IMR-90 (cell line): Measurements from ENCODE around the gene CLASP1. TPM values are rescaled to one million over a fixed set of nuclear protein-coding genes. Genes with fewer than 3 reads are reported as not detected.

Experiments used
- ATAC-seq: fragments of 200-7000 bp; cut with Tn5 transposase; 2 replicates; pipeline ENCODE4 v1.9.1; 2020; ENCODE audit warnings: low read depth, mild to moderate bottlenecking, moderate library complexity
- BruUV-seq: library from RNA; stranded (reverse); fragments of 400-500 nt; replicated peaks from 2 replicates; lab custom pipeline; 2021; lab: Mats Ljungman, UMichigan
- CTCF ChIA-PET: fragments of 300-600 bp; formaldehyde crosslinking; extraction: SDS; loops from one replicate; lab custom pipeline; 2021; ENCODE audit warnings: antibody characterized with exemption; lab: Yijun Ruan, JAX
- POLR2A ChIA-PET: fragments of 300-600 bp; sonication (Branson Sonifier 250); formaldehyde crosslinking; loops from one replicate; lab custom pipeline; 2022; ENCODE audit warnings: antibody characterized with exemption; ENCODE audit not compliant: unreplicated experiment; lab: Charles Lee
- DNase-seq: peaks from one replicate; pipeline ENCODE4 v3.0.0; 2013
- H2AFZ ChIP-seq: replicated peaks from 2 replicates; pipeline ENCODE3; 2013; ENCODE audit warnings: low read length, mild to moderate bottlenecking; ENCODE audit not compliant: poor library complexity
- H2AK5ac ChIP-seq: 2 replicates; pipeline ENCODE4 v1.6.1; 2013; ENCODE audit warnings: low read depth, low read length, inconsistent platforms
- H2AK9ac ChIP-seq: replicated peaks from 2 replicates; pipeline ENCODE3; 2013; ENCODE audit warnings: mild to moderate bottlenecking, low read depth, low read length, moderate library complexity; ENCODE audit not compliant: poor library complexity
- H2BK120ac ChIP-seq: 2 replicates; pipeline ENCODE4 v1.6.1; 2013; ENCODE audit warnings: low read depth, low read length, inconsistent platforms
- H2BK15ac ChIP-seq: 3 replicates; pipeline ENCODE4 v1.6.1; 2013; ENCODE audit warnings: low read depth, low read length, inconsistent platforms
- H2BK20ac ChIP-seq: 2 replicates; pipeline ENCODE4 v1.6.1; 2013; ENCODE audit warnings: low read depth, mild to moderate bottlenecking, inconsistent platforms, low read length, moderate library complexity
- H2BK5ac ChIP-seq: 2 replicates; pipeline ENCODE4 v1.6.1; 2013; ENCODE audit warnings: mild to moderate bottlenecking, low read depth, low read length, inconsistent platforms; ENCODE audit not compliant: poor library complexity, severe bottlenecking
- H3K14ac ChIP-seq: replicated peaks from 2 replicates; pipeline ENCODE4 v1.6.1; 2013; ENCODE audit warnings: low read depth, low read length, inconsistent platforms
- H3K18ac ChIP-seq: 2 replicates; pipeline ENCODE4 v1.6.1; 2013; ENCODE audit warnings: low read depth, low read length, control low read depth
- H3K23ac ChIP-seq: 2 replicates; pipeline ENCODE4 v1.6.1; 2013; ENCODE audit warnings: low read depth, low read length, inconsistent platforms
- H3K27ac ChIP-seq: 2 replicates; pipeline ENCODE4 v1.5.1; 2013; ENCODE audit warnings: mild to moderate bottlenecking, control low read depth, low read length; ENCODE audit not compliant: insufficient read depth
- H3K27me3 ChIP-seq: 2 replicates; pipeline ENCODE4 v1.6.1; 2013; ENCODE audit warnings: low read length; ENCODE audit not compliant: control insufficient read depth, insufficient read depth
- H3K36me3 ChIP-seq: 2 replicates; pipeline ENCODE4 v1.6.1; 2013; ENCODE audit warnings: low read length, mixed read lengths; ENCODE audit not compliant: control insufficient read depth, insufficient read depth
- H3K4ac ChIP-seq: 2 replicates; pipeline ENCODE4 v1.6.1; 2013; ENCODE audit warnings: low read depth, low read length, inconsistent platforms
- H3K4me1 ChIP-seq: 2 replicates; pipeline ENCODE4 v1.6.1; 2013; ENCODE audit warnings: low read length, mixed read lengths; ENCODE audit not compliant: control insufficient read depth, insufficient read depth
- H3K4me2 ChIP-seq: 2 replicates; pipeline ENCODE4 v1.6.1; 2013; ENCODE audit warnings: low read depth, mild to moderate bottlenecking, control low read depth, low read length, moderate library complexity
- H3K4me3 ChIP-seq: 2 replicates; pipeline ENCODE4 v1.5.1; 2013; ENCODE audit warnings: low read depth, mild to moderate bottlenecking, control low read depth, low read length, moderate library complexity; ENCODE audit not compliant: insufficient read depth
- H3K56ac ChIP-seq: 2 replicates; pipeline ENCODE4 v1.6.1; 2013; ENCODE audit warnings: low read length, inconsistent platforms; ENCODE audit not compliant: insufficient read depth; ENCODE audit errors: extremely low read depth
- H3K79me1 ChIP-seq, 2 experiments: 2 replicates each; pipeline ENCODE4 v1.6.1; 2013; ENCODE audit warnings: low read length in 2 of 2, inconsistent platforms in 1 of 2, low read depth in 1 of 2
- H3K9ac ChIP-seq: 2 replicates; pipeline ENCODE4 v1.6.1; 2013; ENCODE audit warnings: low read depth, low read length, control low read depth
- H3K9me1 ChIP-seq: 2 replicates; pipeline ENCODE4 v1.6.1; 2013; ENCODE audit warnings: low read length, inconsistent platforms; ENCODE audit not compliant: insufficient read depth
- H3K9me3 ChIP-seq: 2 replicates; pipeline ENCODE4 v1.6.1; 2013; ENCODE audit warnings: low read length; ENCODE audit not compliant: control insufficient read depth, insufficient read depth
- H4K20me1 ChIP-seq: 2 replicates; pipeline ENCODE4 v1.6.1; 2013; ENCODE audit warnings: low read length, inconsistent platforms; ENCODE audit not compliant: insufficient read depth
- H4K5ac ChIP-seq: 2 replicates; pipeline ENCODE4 v1.6.1; 2013; ENCODE audit warnings: mild to moderate bottlenecking, low read depth, low read length, control low read depth
- H4K8ac ChIP-seq, 2 experiments: 2 replicates each; pipeline ENCODE4 v1.6.1; 2013; ENCODE audit warnings: low read depth in 2 of 2, low read length in 2 of 2, control low read depth in 1 of 2, inconsistent platforms in 1 of 2
- H4K91ac ChIP-seq: 2 replicates; pipeline ENCODE4 v1.6.1; 2013; ENCODE audit warnings: low read depth, low read length, inconsistent platforms; ENCODE audit not compliant: insufficient read depth
- CEBPB ChIP-seq: IDR thresholded peaks from 2 replicates; pipeline ENCODE4 v1.6.1; 2012; ENCODE audit warnings: low read depth, low read length, improper control_type of control experiment
- FOS ChIP-seq: fragments of 150-350 bp; IDR thresholded peaks from 2 replicates; pipeline ENCODE4 v1.6.1; 2016; ENCODE audit warnings: low read depth, low read length
- MAZ ChIP-seq: IDR thresholded peaks from 2 replicates; pipeline ENCODE4 v1.6.1; 2012; ENCODE audit warnings: low read depth, mild to moderate bottlenecking, low read length, improper control_type of control experiment, moderate library complexity, borderline replicate concordance
- MXI1 ChIP-seq: IDR thresholded peaks from 2 replicates; pipeline ENCODE4 v1.6.1; 2012; ENCODE audit warnings: low read depth, mild to moderate bottlenecking, low read length, moderate library complexity, borderline replicate concordance
- NFE2L2 ChIP-seq: fragments of 150-350 bp; IDR thresholded peaks from 2 replicates; pipeline ENCODE4 v1.6.1; 2016; ENCODE audit warnings: low read depth, mild to moderate bottlenecking, low read length
- RCOR1 ChIP-seq: IDR thresholded peaks from 2 replicates; pipeline ENCODE4 v1.6.1; 2012; ENCODE audit warnings: mild to moderate bottlenecking, low read length, improper control_type of control experiment; ENCODE audit not compliant: insufficient replicate concordance
- WGBS, 2 experiments: methylation state at CpG; one replicate each; pipeline versions ENCODE4 v1.1.5 to v1.1.7; 2013; ENCODE audit warnings: missing lambda C conversion rate in 2 of 2; ENCODE audit not compliant: insufficient read length in 1 of 2; ENCODE audit errors: extremely low coverage in 2 of 2; 5-methylcytosine and 5-hydroxymethylcytosine counted together
- dilution Hi-C: fragments of 300-500 bp; cut with HindIII; formaldehyde crosslinking; loops from one replicate; pipeline ENCODE4 v1.14.3; 2018; ENCODE audit warnings: low sequenced_read_pairs; ENCODE audit not compliant: unreplicated experiment
- in situ Hi-C: fragments of 300-500 bp; cut with MboI; formaldehyde crosslinking; loops from 3 replicates; pipeline ENCODE4 v1.14.3; 2019; ENCODE audit warnings: low sequenced_read_pairs, inconsistent platforms, mixed read lengths
- intact Hi-C: fragments of 100-400 bp; cut with micrococcal nuclease; formaldehyde crosslinking; loops from 2 replicates; pipeline ENCODE4 v1.10.0; 2022
- polyA plus RNA-seq, 3 experiments: library from polyadenylated mRNA; depleted of rRNA; stranded (reverse); fragments of >200 nt; gene quantifications; 2 replicates each; pipeline ENCODE4 v1.2.3, GENCODE V29; 2012; ENCODE audit warnings: low replicate concordance in 1 of 3
- total RNA-seq: library from RNA; depleted of rRNA; stranded (reverse); fragments of >200 nt; gene quantifications from 2 replicates; pipeline ENCODE4 v1.2.3, GENCODE V29; 2012

The CLASP1 gene
- total and polyA plus RNA-seq, 2 of the 4 experiments (the other 2 are of a cell fraction) = 12.3 to 33.7 TPM

GRCh38 chr2:121653035-121653434 lies 3.8 kb upstream of the CLASP1 start:
- no peak overlapping the region for H4K8ac ChIP-seq
- no peak overlapping the region for H2BK15ac ChIP-seq
- dilution Hi-C loops = no loop called here
- no peak for ATAC-seq
- no peak overlapping the region for H3K4me2 ChIP-seq
- no peaks in the 10 kb centered on the region; the same call in 1 of the 2 replicates for H3K9me1 ChIP-seq
- no peak overlapping the region for H2AFZ ChIP-seq
- no peak overlapping the region for H3K23ac ChIP-seq
- no peak for DNase-seq
- no CpG with 5 or more reads among the region's 1 CpG for WGBS, 2 experiments
- TF ChIP-seq MAZ (no peak), FOS (no peak), RCOR1 (no peak), NFE2L2 (no peak), MXI1 (no peak), CEBPB (no peak)
- no peak overlapping the region for H3K9ac ChIP-seq
- H3K18ac ChIP-seq = no peak overlapping the region
- H3K4ac ChIP-seq = no peak overlapping the region
- intact Hi-C loops = loop anchor here (5.0 kb wide), 1 partner anchor 44 kb away; no protein-coding TSS in a partner anchor
- no peaks in the 10 kb centered on the region for H4K20me1 ChIP-seq
- H3K27me3 ChIP-seq = no peaks in the 10 kb centered on the region
- no peaks in the 10 kb centered on the region for H3K9me3 ChIP-seq
- H2AK9ac ChIP-seq = no peak overlapping the region
- no peak overlapping the region for H3K4me3 ChIP-seq
- H2BK20ac ChIP-seq = no peak overlapping the region
- H3K36me3 ChIP-seq = no peaks in the 10 kb centered on the region
- H4K5ac ChIP-seq = no peak overlapping the region
- no peak overlapping the region for H3K14ac ChIP-seq
- H3K4me1 ChIP-seq = no peaks in the 10 kb centered on the region; the same call in 1 of the 2 replicates
- H3K56ac ChIP-seq = no peak overlapping the region
- H3K79me1 ChIP-seq = peaks cover 9 to 41% of the 10 kb centered on the region in 2 experiments
- CTCF ChIA-PET = no interaction called here
- POLR2A ChIA-PET = no interaction called here
- H2BK5ac ChIP-seq = no peak overlapping the region
- BruUV-seq = no TSS peak
- no peak overlapping the region for H4K91ac ChIP-seq
- no peak overlapping the region for H2BK120ac ChIP-seq
- no peak overlapping the region for H2AK5ac ChIP-seq
- no peak overlapping the region for H3K27ac ChIP-seq
- in situ Hi-C loops = no loop called here
